OCI-LY1 (cell line): ENCODE data around the gene C2CD2L.

Experiments used
- H2AFZ ChIP-seq: fragments of 200-600 bp; sonication (generic), shearing (Covaris generic); 2 replicates; pipeline ENCODE4 v1.6.0; 2014; ENCODE audit warnings: antibody characterized with exemption, mild to moderate bottlenecking, low read length
- H3F3A ChIP-seq: fragments of 200-600 bp; sonication (generic), shearing (Covaris generic); 2 replicates; pipeline ENCODE4 v1.6.0; 2014; ENCODE audit warnings: mild to moderate bottlenecking, antibody characterized with exemption, low read length, moderate library complexity; ENCODE audit not compliant: insufficient read depth
- H3K27ac ChIP-seq: fragments of 200-600 bp; sonication (generic); 2 replicates; pipeline ENCODE4 v1.5.1; 2014; ENCODE audit warnings: low read length, mixed run types, mild to moderate bottlenecking, low read depth; ENCODE audit not compliant: poor library complexity, severe bottlenecking
- H3K27me3 ChIP-seq: fragments of 200-600 bp; sonication (generic); 2 replicates; pipeline ENCODE4 v1.6.0; 2014; ENCODE audit warnings: antibody characterized with exemption, mild to moderate bottlenecking, low read length, moderate library complexity; ENCODE audit not compliant: insufficient read depth
- H3K36me3 ChIP-seq: fragments of 200-600 bp; sonication (generic); 2 replicates; pipeline ENCODE4 v1.6.1; 2014; ENCODE audit warnings: mild to moderate bottlenecking, antibody characterized with exemption, low read length, moderate library complexity, mixed read lengths; ENCODE audit not compliant: insufficient read depth
- H3K4me1 ChIP-seq: fragments of 200-600 bp; sonication (generic); 2 replicates; pipeline ENCODE4 v1.5.1; 2014; ENCODE audit warnings: mild to moderate bottlenecking, low read length, moderate library complexity; ENCODE audit not compliant: insufficient read depth, severe bottlenecking
- H3K4me2 ChIP-seq: fragments of 200-600 bp; sonication (generic), shearing (Covaris generic); 2 replicates; pipeline ENCODE4 v1.6.1; 2014; ENCODE audit warnings: low read length
- H3K4me3 ChIP-seq: fragments of 200-600 bp; sonication (generic); 2 replicates; pipeline ENCODE4 v1.5.1; 2014; ENCODE audit warnings: low read length, low read depth, mild to moderate bottlenecking, mixed read lengths; ENCODE audit not compliant: poor library complexity, severe bottlenecking
- H3K79me2 ChIP-seq: fragments of 200-600 bp; shearing (Covaris generic); 2 replicates; pipeline ENCODE4 v1.6.1; 2016; ENCODE audit warnings: mixed run types, low read length, mixed read lengths; ENCODE audit not compliant: insufficient read depth
- H3K9ac ChIP-seq: fragments of 200-600 bp; sonication (generic), shearing (Covaris generic); 2 replicates; pipeline ENCODE4 v1.6.1; 2014; ENCODE audit warnings: mild to moderate bottlenecking, low read length, mixed read lengths
- H3K9me2 ChIP-seq: fragments of 200-600 bp; sonication (generic), shearing (Covaris generic); 2 replicates; pipeline ENCODE4 v1.6.1; 2014; ENCODE audit warnings: low read depth, mild to moderate bottlenecking, low read length, mixed read lengths
- H3K9me3 ChIP-seq: fragments of 200-600 bp; shearing (Covaris generic); 2 replicates; pipeline ENCODE4 v1.6.1; 2014; ENCODE audit warnings: low read length, mixed read lengths
- H4K20me1 ChIP-seq: fragments of 200-600 bp; sonication (generic), shearing (Covaris generic); 2 replicates; pipeline ENCODE4 v1.6.0; 2016; ENCODE audit warnings: mild to moderate bottlenecking, low read length; ENCODE audit not compliant: insufficient read depth
- CTCF ChIP-seq: fragments of 200-600 bp; sonication (generic), shearing (Covaris generic); IDR thresholded peaks from 2 replicates; pipeline ENCODE4 v1.5.1; 2017; ENCODE audit warnings: mild to moderate bottlenecking, antibody characterized with exemption, low read length, moderate library complexity, mixed read lengths
- EZH2 ChIP-seq: fragments of 200-600 bp; sonication (generic), shearing (Covaris generic); IDR thresholded peaks from 2 replicates; pipeline ENCODE4 v1.8.0; 2017; ENCODE audit warnings: borderline replicate concordance, mixed run types, mild to moderate bottlenecking, antibody characterized with exemption, low read length, moderate library complexity, mixed read lengths

The C2CD2L gene

GRCh38 chr11:119087747-119088241, 19.4 kb upstream of the C2CD2L start:
- H3K4me2 ChIP-seq: peak overlapping the region; percentile 19; the same call in 1 of the 2 replicates
- TF ChIP-seq EZH2: no peak
- TF ChIP-seq CTCF: no peak
- H3K9ac ChIP-seq: no peak overlapping the region; the same call in 1 of the 2 replicates

GRCh38 chr11:119088406-119088805, 18.7 kb upstream of the C2CD2L start:
- no peaks in the 10 kb centered on the region for H3K9me3 ChIP-seq
- TF ChIP-seq EZH2: no peak
- no peak for TF ChIP-seq CTCF
- H3K36me3 ChIP-seq: peaks cover 26% of the 10 kb centered on the region

More at GRCh38 chr11:119087747-119088241, 19.4 kb upstream of the C2CD2L start:
- no peaks in the 10 kb centered on the region for H3K9me3 ChIP-seq
- peaks cover 20% of the 10 kb centered on the region for H3K36me3 ChIP-seq
- H3K4me1 ChIP-seq: peaks cover 32% of the 10 kb centered on the region
- no peak overlapping the region for H3K4me3 ChIP-seq
- H3K9me2 ChIP-seq: no peaks in the 10 kb centered on the region
- peak overlapping the region; percentile 52 for H3K27ac ChIP-seq
- peaks cover 9% of the 10 kb centered on the region; the same call in 1 of the 2 replicates for H3K79me2 ChIP-seq
- no peak overlapping the region for H2AFZ ChIP-seq
- H3K27me3 ChIP-seq: no peaks in the 10 kb centered on the region
- peaks cover 3% of the 10 kb centered on the region for H3F3A ChIP-seq
- H4K20me1 ChIP-seq: no peaks in the 10 kb centered on the region

GRCh38 chr11:119089319-119089718, 17.8 kb upstream of the C2CD2L start:
- Histone ChIP-seq H3K4me3 (no peak overlapping the region), H4K20me1 (no peaks in the 10 kb centered on the region), H3F3A (peaks cover 3% of the 10 kb centered on the region), H3K27ac (peak overlapping the region; percentile 10), H3K9me3 (no peaks in the 10 kb centered on the region), H3K27me3 (no peaks in the 10 kb centered on the region), H3K4me2 (no peak overlapping the region), H3K9ac (no peak overlapping the region), H3K36me3 (peaks cover 35% of the 10 kb centered on the region), H3K9me2 (no peaks in the 10 kb centered on the region), H3K79me2 (peaks cover 19% of the 10 kb centered on the region), H3K4me1 (peaks cover 39% of the 10 kb centered on the region), H2AFZ (no peak overlapping the region)
- TF ChIP-seq EZH2 (no peak), CTCF (no peak)

More at GRCh38 chr11:119088406-119088805, 18.7 kb upstream of the C2CD2L start:
- Histone ChIP-seq H3K4me2 (no peak overlapping the region), H3K9ac (no peak overlapping the region), H2AFZ (no peak overlapping the region), H4K20me1 (no peaks in the 10 kb centered on the region), H3K4me3 (no peak overlapping the region), H3F3A (peaks cover 3% of the 10 kb centered on the region), H3K27ac (peak overlapping the region; percentile 52), H3K4me1 (peaks cover 38% of the 10 kb centered on the region), H3K9me2 (no peaks in the 10 kb centered on the region), H3K79me2 (peaks cover 10% of the 10 kb centered on the region; the same call in 1 of the 2 replicates), H3K27me3 (no peaks in the 10 kb centered on the region)
